Upper lobe of left lung (tissue), 4 donors: ENCODE results near the gene TGFBR3.

Experiments
- CTCF ChIP-seq, 6 experiments: fragments of 450-650 bp in 4 of 6; fragments of 200-600 bp in 2 of 6; sonication (generic) in 2 of 6; IDR thresholded peaks; one replicate each; pipeline ENCODE4 v1.5.1; 2016 to 2019; ENCODE audit warnings: antibody characterized with exemption in 6 of 6
- EP300 ChIP-seq, 4 donors: sonication (generic); formaldehyde crosslinking; IDR thresholded peaks; one replicate each; pipeline ENCODE4 v1.5.1; 2017; ENCODE audit warnings: antibody characterized with exemption in 4 of 4, control low read depth in 2 of 4
- POLR2A ChIP-seq, 4 donors: fragments of 450-650 bp; IDR thresholded peaks; one replicate each; pipeline ENCODE4 v1.5.1; 2016 to 2017; ENCODE audit warnings: antibody characterized with exemption in 4 of 4, mild to moderate bottlenecking in 2 of 4
- POLR2AphosphoS5 ChIP-seq, 2 donors: sonication (generic); formaldehyde crosslinking; IDR thresholded peaks; one replicate each; pipeline ENCODE4 v1.5.1; 2017; ENCODE audit warnings: antibody characterized with exemption in 2 of 2

GRCh38 chr1:91751275-91751674, 134.7 kb downstream of the TGFBR3 start:
- peak in 1 of 4 donors; percentile 52 for TF ChIP-seq EP300 (IDR thresholded peaks at IDR 0.05)
- TF ChIP-seq CTCF (IDR thresholded peaks at IDR 0.05), result no peak
- no peak for TF ChIP-seq POLR2A (IDR thresholded peaks at IDR 0.05)
- TF ChIP-seq POLR2AphosphoS5 (IDR thresholded peaks at IDR 0.05), result peak in 1 of 2 donors; percentile 67
